ENCODE results near the gene SLC25A26. TPM values are rescaled to one million over a fixed set of nuclear protein-coding genes. Genes with fewer than 3 reads are reported as not detected.
"Not testable (repeated sequence)": the region's sequence is repeated elsewhere in the genome, so short reads cannot be mapped to it uniquely, and the experiment has no call there.

SLC25A26 gene
- total RNA-seq, 6 experiments from 2014 or later, result 12.8 to 16.3 (median 13.6) TPM

GRCh38 chr3:66297260-66297873 lies 76.6 kb downstream of the SLC25A26 start:
- H3K27ac Mint-ChIP-seq, result no peak overlapping the region
- TF ChIP-seq CTCF (IDR thresholded peaks at IDR 0.05), result no peak
- DNase-seq, result no peak

GRCh38 chr3:66297900-66298299 lies 77.1 kb downstream of the SLC25A26 start:
- Mint-ChIP-seq H3K27ac (no peak overlapping the region), H3K4me3 (no peak overlapping the region), H3K36me3 (ENCODE audit: low read depth) (no peaks in the 10 kb centered on the region), H3K9me3 (no peaks in the 10 kb centered on the region), H3K27me3 (ENCODE audit: insufficient read depth) (no peaks in the 10 kb centered on the region; the same call in 1 of the 2 replicates), H3K4me1 (ENCODE audit: low read depth) (peaks cover 11% of the 10 kb centered on the region)
- TF ChIP-seq CTCF (IDR thresholded peaks at IDR 0.05), result no peak
- peak; percentile 25 for DNase-seq

More at GRCh38 chr3:66297260-66297873, 76.6 kb downstream of the SLC25A26 start:
- H3K36me3 Mint-ChIP-seq (ENCODE audit: low read depth), result no peaks in the 10 kb centered on the region
- no peaks in the 10 kb centered on the region for H3K9me3 Mint-ChIP-seq
- H3K4me3 Mint-ChIP-seq, result no peak overlapping the region
- H3K27me3 Mint-ChIP-seq (ENCODE audit: insufficient read depth), result no peaks in the 10 kb centered on the region; the same call in 1 of the 2 replicates
- H3K4me1 Mint-ChIP-seq (ENCODE audit: low read depth), result peaks cover 11% of the 10 kb centered on the region

GRCh38 chr3:66298591-66298990 lies 77.8 kb downstream of the SLC25A26 start:
- Mint-ChIP-seq H3K9me3 (no peaks in the 10 kb centered on the region), H3K27ac (no peak overlapping the region), H3K4me3 (no peak overlapping the region), H3K4me1 (ENCODE audit: low read depth) (peaks cover 11% of the 10 kb centered on the region), H3K27me3 (ENCODE audit: insufficient read depth) (no peaks in the 10 kb centered on the region; the same call in 1 of the 2 replicates), H3K36me3 (ENCODE audit: low read depth) (no peaks in the 10 kb centered on the region)
- no peak for DNase-seq
- TF ChIP-seq CTCF (IDR thresholded peaks at IDR 0.05), result no peak

GRCh38 chr3:66299085-66299484 lies 78.3 kb downstream of the SLC25A26 start:
- H3K27ac Mint-ChIP-seq; H3K4me3 Mint-ChIP-seq; H3K36me3 Mint-ChIP-seq (ENCODE audit: low read depth); DNase-seq; H3K27me3 Mint-ChIP-seq (ENCODE audit: insufficient read depth); H3K9me3 Mint-ChIP-seq: not testable (repeated sequence)
- H3K4me1 Mint-ChIP-seq (ENCODE audit: low read depth), result peaks cover 11% of the 10 kb centered on the region

- Mint-ChIP-seq H3K4me1 (ENCODE audit: low read depth) (peaks cover 11% of the 10 kb centered on the region), H3K9me3 (no peaks in the 10 kb centered on the region), H3K36me3 (ENCODE audit: low read depth) (no peaks in the 10 kb centered on the region), H3K27me3 (ENCODE audit: insufficient read depth) (no peaks in the 10 kb centered on the region; the same call in 1 of the 2 replicates), H3K4me3 (no peak overlapping the region), H3K27ac (no peak overlapping the region)
- no peak for TF ChIP-seq CTCF (IDR thresholded peaks at IDR 0.05)
- no peak for DNase-seq
Measured at GRCh38 chr3:66299891-66300290, 79.1 kb downstream of the SLC25A26 start.

GRCh38 chr3:66302288-66302687 lies 81.5 kb downstream of the SLC25A26 start:
- Mint-ChIP-seq H3K9me3 (no peaks in the 10 kb centered on the region), H3K27ac (no peak overlapping the region), H3K27me3 (ENCODE audit: insufficient read depth) (no peaks in the 10 kb centered on the region; the same call in 1 of the 2 replicates), H3K4me3 (no peak overlapping the region), H3K36me3 (ENCODE audit: low read depth) (no peaks in the 10 kb centered on the region), H3K4me1 (ENCODE audit: low read depth) (peaks cover 10% of the 10 kb centered on the region)
- no peak for TF ChIP-seq CTCF (IDR thresholded peaks at IDR 0.05)
- no peak for DNase-seq
